ENCODE results near the gene TMEM72.

The TMEM72 gene

GRCh38 chr10:44923611-44924010 is 12.5 kb downstream of the TMEM72 start:
- no peak for TF ChIP-seq CTCF (IDR thresholded peaks at IDR 0.05)
- intact Hi-C loops (cut with DNase I; ENCODE audit: low total_unique reads) = no loop called here

GRCh38 chr10:44924261-44925040 is 13.3 kb downstream of the TMEM72 start:
- peak in 1 of 2 donors; percentile 51 for DNase-seq
- no peaks in the 10 kb centered on the region for H3K27me3 ChIP-seq
- no peaks in the 10 kb centered on the region for H3K4me1 ChIP-seq
- intact Hi-C loops (cut with DNase I; ENCODE audit: low total_unique reads) = no loop called here
- H3K36me3 ChIP-seq = no peaks in the 10 kb centered on the region
- H3K27ac ChIP-seq = no peak overlapping the region
- no peak overlapping the region for H3K4me3 ChIP-seq
- H3K9me3 ChIP-seq = no peaks in the 10 kb centered on the region
- TF ChIP-seq CTCF (IDR thresholded peaks at IDR 0.05) = no peak

More at GRCh38 chr10:44923611-44924010, 12.5 kb downstream of the TMEM72 start:
- Histone ChIP-seq H3K27ac (no peak overlapping the region), H3K4me3 (no peak overlapping the region), H3K36me3 (no peaks in the 10 kb centered on the region), H3K4me1 (no peaks in the 10 kb centered on the region), H3K27me3 (no peaks in the 10 kb centered on the region), H3K9me3 (no peaks in the 10 kb centered on the region)
- peak in 1 of 2 donors; percentile 33 for DNase-seq

GRCh38 chr10:44925224-44925623 is 14.1 kb downstream of the TMEM72 start:
- Histone ChIP-seq H3K9me3 (no peaks in the 10 kb centered on the region), H3K27ac (no peak overlapping the region), H3K27me3 (no peaks in the 10 kb centered on the region), H3K36me3 (no peaks in the 10 kb centered on the region), H3K4me3 (no peak overlapping the region), H3K4me1 (no peaks in the 10 kb centered on the region)
- TF ChIP-seq CTCF (IDR thresholded peaks at IDR 0.05) = no peak
- peak in 1 of 2 donors; percentile 54 for DNase-seq
- intact Hi-C loops (cut with DNase I; ENCODE audit: low total_unique reads) = no loop called here

GRCh38 chr10:44925811-44926750 is 14.9 kb downstream of the TMEM72 start:
- Histone ChIP-seq H3K4me1 (no peaks in the 10 kb centered on the region), H3K36me3 (no peaks in the 10 kb centered on the region), H3K9me3 (no peaks in the 10 kb centered on the region), H3K27ac (no peak overlapping the region), H3K27me3 (no peaks in the 10 kb centered on the region), H3K4me3 (no peak overlapping the region)
- no peak for TF ChIP-seq CTCF (IDR thresholded peaks at IDR 0.05)
- intact Hi-C loops (cut with DNase I; ENCODE audit: low total_unique reads) = no loop called here
- DNase-seq = peak in 1 of 2 donors; percentile 47

- Histone ChIP-seq H3K27me3 (no peaks in the 10 kb centered on the region), H3K4me1 (no peaks in the 10 kb centered on the region), H3K36me3 (no peaks in the 10 kb centered on the region), H3K27ac (no peak overlapping the region), H3K9me3 (no peaks in the 10 kb centered on the region), H3K4me3 (no peak overlapping the region)
- TF ChIP-seq CTCF (IDR thresholded peaks at IDR 0.05) = no peak
- DNase-seq = peak in 1 of 2 donors; percentile 54
- intact Hi-C loops (cut with DNase I; ENCODE audit: low total_unique reads) = no loop called here
These were observed 15.7 kb downstream of the TMEM72 start for GRCh38 chr10:44926751-44927351.

All from tibial artery (tissue), 4 donors.